Activated B cell treated with CpG ODN at 0.5 μM for 24 hours (primary cell): ENCODE data around the gene SLAMF6. TPM values are rescaled to one million over a fixed set of nuclear protein-coding genes. Genes with fewer than 3 reads are reported as not detected.

Experiments
- ATAC-seq: fragments of 200-7000 bp; cut with Tn5 transposase; one replicate; pipeline ENCODE4 v1.10.0; 2021; ENCODE audit warnings: low read depth, mild to moderate bottlenecking, moderate library complexity
- CTCF ChIA-PET: fragments of 350-600 bp; sonication (Branson Sonifier 250); formaldehyde crosslinking; loops from one replicate; lab custom pipeline; 2021; ENCODE audit warnings: antibody characterized with exemption; lab: Charles Lee
- POLR2A ChIA-PET: fragments of 350-600 bp; sonication (Branson Sonifier 250); formaldehyde crosslinking; loops from one replicate; lab custom pipeline; 2021; ENCODE audit warnings: antibody characterized with exemption; lab: Charles Lee
- DNase-seq: peaks from one replicate; pipeline ENCODE4 v3.0.0; 2022
- H3K27ac Mint-ChIP-seq: one replicate; pipeline ENCODE4 v1.8.0; 2020; ENCODE audit warnings: mixed read lengths
- H3K27me3 Mint-ChIP-seq: one replicate; pipeline ENCODE4 v1.8.0; 2021; ENCODE audit warnings: mixed read lengths
- H3K36me3 Mint-ChIP-seq: one replicate; pipeline ENCODE4 v1.8.0; 2021; ENCODE audit warnings: low read depth, mixed read lengths
- H3K4me1 Mint-ChIP-seq: one replicate; pipeline ENCODE4 v1.8.0; 2021; ENCODE audit warnings: mixed read lengths
- H3K4me3 Mint-ChIP-seq: one replicate; pipeline ENCODE4 v1.8.0; 2020; ENCODE audit warnings: mild to moderate bottlenecking, mixed read lengths
- H3K9me3 Mint-ChIP-seq: one replicate; pipeline ENCODE4 v1.8.0; 2020; ENCODE audit warnings: mixed read lengths
- CTCF ChIP-seq: fragments of 200-600 bp; IDR thresholded peaks from one replicate; pipeline ENCODE4 v1.8.0; 2022; ENCODE audit warnings: antibody characterized with exemption, mild to moderate bottlenecking
- intact Hi-C: fragments of 100-400 bp; cut with micrococcal nuclease; formaldehyde crosslinking; loops from one replicate; pipeline ENCODE4 v1.15.1; 2024
- total RNA-seq: library from RNA; stranded (reverse); gene quantifications from 2 replicates; pipeline ENCODE4 v1.2.3, GENCODE V29; 2022

SLAMF6 gene
- total RNA-seq, 1 donor from 2014 or later, result 31.2 TPM

DNA sequence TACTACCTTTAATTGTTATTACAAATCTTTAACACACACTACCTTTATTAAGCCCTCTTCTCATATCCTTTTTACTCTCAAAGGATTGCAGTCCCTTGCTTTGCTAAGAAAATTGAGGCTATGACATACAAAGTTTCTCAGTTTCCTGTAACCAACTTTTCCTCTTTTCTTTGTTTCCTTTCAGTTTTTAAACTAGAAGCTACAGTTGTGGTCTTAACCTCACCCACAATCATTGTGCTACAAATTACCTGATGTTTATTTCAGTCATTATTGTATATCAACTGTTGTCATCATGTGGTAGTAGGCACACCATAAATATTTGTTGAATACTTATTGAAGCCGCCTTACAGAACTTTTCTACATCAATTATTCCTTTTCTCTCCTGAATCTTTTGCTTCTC is 51.8 kb downstream of the SLAMF6 start:
- ChIA-PET CTCF (interaction anchor here (1.7 kb wide), 1 partner anchor 43 kb away, joined by 4 read pairs; no protein-coding TSS in a partner anchor), POLR2A (interaction anchor here (1.2 to 2.3 kb wide), 4 partner anchors 17 to 134 kb away, joined by 3 to 19 read pairs (median 4); no protein-coding TSS in a partner anchor)
- Mint-ChIP-seq H3K4me1 (peaks cover 18% of the 10 kb centered on the region), H3K27me3 (no peaks in the 10 kb centered on the region), H3K27ac (no peak overlapping the region), H3K9me3 (no peaks in the 10 kb centered on the region), H3K4me3 (no peak overlapping the region), H3K36me3 (no peaks in the 10 kb centered on the region)
- DNase-seq, result no peak
- TF ChIP-seq CTCF, result no peak
- intact Hi-C loops, result no loop called here
- ATAC-seq, result no peak

- ChIA-PET CTCF (interaction anchor here (1.5 kb wide), 1 partner anchor 17 kb away, joined by 4 read pairs; no protein-coding TSS in a partner anchor), POLR2A (interaction anchor here (1.2 kb wide), 2 partner anchors 13 to 21 kb away, joined by 5 to 6 read pairs; no protein-coding TSS in a partner anchor)
- Mint-ChIP-seq H3K36me3 (peaks cover 6% of the 10 kb centered on the region), H3K9me3 (peaks cover 7% of the 10 kb centered on the region), H3K4me1 (peaks cover 49% of the 10 kb centered on the region), H3K4me3 (no peak overlapping the region), H3K27me3 (no peaks in the 10 kb centered on the region), H3K27ac (peak overlapping the region; percentile 52)
- no peak for ATAC-seq
- intact Hi-C loops, result no loop called here
- DNase-seq, result no peak
- TF ChIP-seq CTCF, result no peak
Observed at GRCh38 chr1:160467576-160467975, 55.5 kb downstream of the SLAMF6 start.

- DNase-seq, result no peak
- no peak for ATAC-seq
- ChIA-PET CTCF (interaction anchor here (1.5 to 3.2 kb wide), 2 partner anchors 17 to 38 kb away, joined by 4 to 10 read pairs; no protein-coding TSS in a partner anchor), POLR2A (interaction anchor here (0.8 to 1.5 kb wide), 6 partner anchors 13 to 111 kb away, joined by 3 to 6 read pairs (median 3); no protein-coding TSS in a partner anchor)
- TF ChIP-seq CTCF, result no peak
- intact Hi-C loops, result no loop called here
- Mint-ChIP-seq H3K4me1 (peaks cover 49% of the 10 kb centered on the region), H3K27me3 (no peaks in the 10 kb centered on the region), H3K9me3 (peaks cover 7% of the 10 kb centered on the region), H3K36me3 (peaks cover 6% of the 10 kb centered on the region), H3K4me3 (no peak overlapping the region), H3K27ac (peak overlapping the region; percentile 67)
Observed at GRCh38 chr1:160466961-160467360, 56.1 kb downstream of the SLAMF6 start.

DNA sequence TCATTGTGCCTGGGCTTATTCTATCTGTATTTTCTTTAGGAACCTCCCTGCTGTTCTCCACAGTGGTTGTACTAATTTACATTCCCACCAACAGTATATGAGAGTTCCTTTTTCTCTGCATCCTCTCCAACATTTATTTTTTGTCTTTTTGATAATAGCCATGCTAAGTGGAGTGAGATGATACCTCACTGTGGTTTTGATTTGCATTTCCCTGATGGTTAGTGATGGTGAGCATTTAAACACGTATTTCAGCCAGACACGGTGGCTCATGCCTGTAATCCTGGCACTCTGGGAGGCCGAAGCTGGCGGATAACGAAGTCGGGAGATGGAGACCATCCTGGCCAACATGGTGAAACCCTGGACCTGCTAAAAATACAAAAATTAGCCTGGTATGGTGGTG is 57.9 kb downstream of the SLAMF6 start:
- peak overlapping the region; percentile 78 for H3K4me3 Mint-ChIP-seq
- intact Hi-C loops, result loop anchor here (1.0 to 2.0 kb wide), 2 partner anchors 9 to 32 kb away; no protein-coding TSS in a partner anchor
- TF ChIP-seq CTCF, result no peak
- peaks cover 7% of the 10 kb centered on the region for H3K9me3 Mint-ChIP-seq
- POLR2A ChIA-PET, result interaction anchor here (0.7 to 3.5 kb wide), 7 partner anchors 9 to 203 kb away, joined by 3 to 19 read pairs (median 5); partner anchors contain the start of gene DCAF8
- CTCF ChIA-PET, result interaction anchor here (0.7 to 3.2 kb wide), 4 partner anchors 12 to 88 kb away, joined by 3 to 10 read pairs (median 3); no protein-coding TSS in a partner anchor
- H3K36me3 Mint-ChIP-seq, result peaks cover 6% of the 10 kb centered on the region
- DNase-seq (no peak), ATAC-seq (peak; percentile 66)
- no peaks in the 10 kb centered on the region for H3K27me3 Mint-ChIP-seq
- peak overlapping the region; percentile 89 for H3K27ac Mint-ChIP-seq
- H3K4me1 Mint-ChIP-seq, result peaks cover 62% of the 10 kb centered on the region

- Mint-ChIP-seq H3K36me3 (peaks cover 6% of the 10 kb centered on the region), H3K27me3 (no peaks in the 10 kb centered on the region), H3K4me1 (peaks cover 73% of the 10 kb centered on the region), H3K9me3 (peaks cover 7% of the 10 kb centered on the region), H3K4me3 (peak overlapping the region; percentile 55), H3K27ac (peak overlapping the region; percentile 90)
- ChIA-PET POLR2A (interaction anchor here (0.8 to 1.3 kb wide), 4 partner anchors 9 to 82 kb away, joined by 3 to 7 read pairs (median 4); no protein-coding TSS in a partner anchor), CTCF (interaction anchor here (1.0 kb wide), 1 partner anchor 83 kb away, joined by 3 read pairs; no protein-coding TSS in a partner anchor)
- no peak for TF ChIP-seq CTCF
- peak; percentile 46 for ATAC-seq
- no peak for DNase-seq
- intact Hi-C loops, result no loop called here
Observed at GRCh38 chr1:160460683-160461287, 62.3 kb downstream of the SLAMF6 start.
